DOHH2 (cell line): Measurements from ENCODE around the gene ARHGAP44.

Experiments used
- H3F3A ChIP-seq: fragments of 200-600 bp; sonication (generic), shearing (Covaris generic); 2 replicates; pipeline ENCODE4 v1.6.0; 2016; ENCODE audit warnings: antibody characterized with exemption, mild to moderate bottlenecking; ENCODE audit not compliant: control insufficient read depth, insufficient read depth
- H3K27ac ChIP-seq: fragments of 200-600 bp; sonication (generic); 2 replicates; pipeline ENCODE4 v1.5.1; 2014; ENCODE audit warnings: low read depth, mild to moderate bottlenecking, low read length, moderate library complexity
- H3K27me3 ChIP-seq: fragments of 200-600 bp; sonication (generic); 2 replicates; pipeline ENCODE4 v1.6.1; 2014; ENCODE audit warnings: mild to moderate bottlenecking, low read length, mixed read lengths; ENCODE audit not compliant: control insufficient read depth
- H3K36me3 ChIP-seq: fragments of 200-600 bp; sonication (generic); 2 replicates; pipeline ENCODE4 v1.6.1; 2014; ENCODE audit warnings: mild to moderate bottlenecking, low read length, moderate library complexity, mixed read lengths; ENCODE audit not compliant: control insufficient read depth
- H3K4me1 ChIP-seq: fragments of 200-600 bp; sonication (generic); 2 replicates; pipeline ENCODE4 v1.6.1; 2014; ENCODE audit warnings: mild to moderate bottlenecking, low read length, mixed read lengths; ENCODE audit not compliant: control insufficient read depth
- H3K4me2 ChIP-seq: fragments of 200-600 bp; sonication (generic); 2 replicates; pipeline ENCODE4 v1.6.0; 2014; ENCODE audit warnings: mild to moderate bottlenecking, low read length, moderate library complexity
- H3K4me3 ChIP-seq: fragments of 200-600 bp; sonication (generic); 2 replicates; pipeline ENCODE4 v1.5.1; 2014; ENCODE audit warnings: mild to moderate bottlenecking, low read length, mixed read lengths
- H3K79me2 ChIP-seq: fragments of 200-600 bp; sonication (generic); 2 replicates; pipeline ENCODE4 v1.6.1; 2014; ENCODE audit warnings: mild to moderate bottlenecking, low read length, mixed read lengths; ENCODE audit not compliant: control insufficient read depth
- H3K9me2 ChIP-seq: fragments of 200-600 bp; sonication (generic); replicated peaks from 2 replicates; pipeline ENCODE4 v1.6.1; 2014; ENCODE audit warnings: mild to moderate bottlenecking, low read length, mixed read lengths; ENCODE audit not compliant: control insufficient read depth
- H3K9me3 ChIP-seq: fragments of 200-600 bp; sonication (generic); 2 replicates; pipeline ENCODE4 v1.6.1; 2014; ENCODE audit warnings: antibody characterized with exemption, low read length, mixed read lengths; ENCODE audit not compliant: control insufficient read depth, insufficient read depth
- H4K20me1 ChIP-seq: fragments of 200-600 bp; sonication (generic); 2 replicates; pipeline ENCODE4 v1.6.0; 2014; ENCODE audit warnings: low read depth, mild to moderate bottlenecking, antibody characterized with exemption, low read length, moderate library complexity; ENCODE audit not compliant: control insufficient read depth, insufficient read depth
- EZH2phosphoT487 ChIP-seq: fragments of 200-600 bp; sonication (generic); IDR thresholded peaks from 2 replicates; pipeline ENCODE4 v1.6.1; 2017; ENCODE audit warnings: borderline replicate concordance, mild to moderate bottlenecking, antibody characterized with exemption, low read length, moderate library complexity, mixed read lengths
- TF ChIP-seq, protein P1 (sequence below): fragments of 200-600 bp; sonication (generic); IDR thresholded peaks from one replicate; pipeline ENCODE4 v1.5.1; 2014; ENCODE audit warnings: antibody characterized with exemption, mild to moderate bottlenecking, low read depth, low read length; ENCODE audit not compliant: poor library complexity, severe bottlenecking

ARHGAP44 gene

GRCh38 chr17:12990041-12990808 lies 200.9 kb downstream of the ARHGAP44 start:
- Histone ChIP-seq H3K27me3 (no peaks in the 10 kb centered on the region), H3K9me2 (no peaks in the 10 kb centered on the region), H3F3A (no peaks in the 10 kb centered on the region), H3K36me3 (peaks cover 55% of the 10 kb centered on the region), H3K4me2 (no peak overlapping the region), H3K9me3 (no peaks in the 10 kb centered on the region), H3K79me2 (no peaks in the 10 kb centered on the region), H4K20me1 (no peaks in the 10 kb centered on the region), H3K4me1 (peaks cover 7% of the 10 kb centered on the region), H3K27ac (no peak overlapping the region), H3K4me3 (no peak overlapping the region)
- no peak for TF ChIP-seq EZH2phosphoT487

DNA sequence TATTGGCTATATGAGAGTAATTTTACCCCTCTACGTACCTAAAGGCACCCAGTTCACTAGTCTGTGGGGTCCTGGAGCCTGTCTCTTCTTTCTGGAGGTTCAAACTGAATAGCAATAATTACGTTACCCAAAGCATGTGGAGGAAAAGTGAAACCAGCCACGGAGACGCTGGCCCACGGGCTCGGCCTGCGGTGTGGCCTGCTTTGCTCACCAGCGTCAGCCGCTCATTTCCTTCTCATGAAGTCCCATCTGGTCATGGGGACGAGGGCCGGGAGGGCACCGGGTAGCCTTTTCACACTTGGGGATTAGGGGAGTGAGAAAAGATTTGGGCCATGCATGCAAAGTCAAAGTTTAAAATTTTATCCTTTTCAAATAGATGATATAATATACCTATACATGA lies 201.6 kb downstream of the ARHGAP44 start:
- Histone ChIP-seq H3K27ac (no peak overlapping the region), H3K27me3 (no peaks in the 10 kb centered on the region), H3K9me2 (no peaks in the 10 kb centered on the region), H3K4me3 (no peak overlapping the region), H3K9me3 (no peaks in the 10 kb centered on the region), H3K36me3 (peaks cover 62% of the 10 kb centered on the region), H4K20me1 (no peaks in the 10 kb centered on the region), H3F3A (no peaks in the 10 kb centered on the region), H3K4me2 (no peak overlapping the region), H3K79me2 (no peaks in the 10 kb centered on the region), H3K4me1 (peaks cover 7% of the 10 kb centered on the region)
- TF ChIP-seq, protein P1, sequence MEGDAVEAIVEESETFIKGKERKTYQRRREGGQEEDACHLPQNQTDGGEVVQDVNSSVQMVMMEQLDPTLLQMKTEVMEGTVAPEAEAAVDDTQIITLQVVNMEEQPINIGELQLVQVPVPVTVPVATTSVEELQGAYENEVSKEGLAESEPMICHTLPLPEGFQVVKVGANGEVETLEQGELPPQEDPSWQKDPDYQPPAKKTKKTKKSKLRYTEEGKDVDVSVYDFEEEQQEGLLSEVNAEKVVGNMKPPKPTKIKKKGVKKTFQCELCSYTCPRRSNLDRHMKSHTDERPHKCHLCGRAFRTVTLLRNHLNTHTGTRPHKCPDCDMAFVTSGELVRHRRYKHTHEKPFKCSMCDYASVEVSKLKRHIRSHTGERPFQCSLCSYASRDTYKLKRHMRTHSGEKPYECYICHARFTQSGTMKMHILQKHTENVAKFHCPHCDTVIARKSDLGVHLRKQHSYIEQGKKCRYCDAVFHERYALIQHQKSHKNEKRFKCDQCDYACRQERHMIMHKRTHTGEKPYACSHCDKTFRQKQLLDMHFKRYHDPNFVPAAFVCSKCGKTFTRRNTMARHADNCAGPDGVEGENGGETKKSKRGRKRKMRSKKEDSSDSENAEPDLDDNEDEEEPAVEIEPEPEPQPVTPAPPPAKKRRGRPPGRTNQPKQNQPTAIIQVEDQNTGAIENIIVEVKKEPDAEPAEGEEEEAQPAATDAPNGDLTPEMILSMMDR = no peak
- TF ChIP-seq EZH2phosphoT487 = no peak

GRCh38 chr17:12992676-12993075 lies 203.4 kb downstream of the ARHGAP44 start:
- H3F3A ChIP-seq = no peaks in the 10 kb centered on the region
- no peak overlapping the region for H3K4me3 ChIP-seq
- H3K79me2 ChIP-seq = no peaks in the 10 kb centered on the region
- TF ChIP-seq EZH2phosphoT487 = no peak
- TF ChIP-seq, protein P1 = no peak
- H3K27me3 ChIP-seq = no peaks in the 10 kb centered on the region
- no peaks in the 10 kb centered on the region for H3K9me3 ChIP-seq
- no peaks in the 10 kb centered on the region for H4K20me1 ChIP-seq
- H3K9me2 ChIP-seq = no peaks in the 10 kb centered on the region
- H3K36me3 ChIP-seq = peaks cover 79% of the 10 kb centered on the region
- no peak overlapping the region for H3K27ac ChIP-seq
- no peak overlapping the region for H3K4me2 ChIP-seq
- peaks cover 7% of the 10 kb centered on the region for H3K4me1 ChIP-seq

DNA sequence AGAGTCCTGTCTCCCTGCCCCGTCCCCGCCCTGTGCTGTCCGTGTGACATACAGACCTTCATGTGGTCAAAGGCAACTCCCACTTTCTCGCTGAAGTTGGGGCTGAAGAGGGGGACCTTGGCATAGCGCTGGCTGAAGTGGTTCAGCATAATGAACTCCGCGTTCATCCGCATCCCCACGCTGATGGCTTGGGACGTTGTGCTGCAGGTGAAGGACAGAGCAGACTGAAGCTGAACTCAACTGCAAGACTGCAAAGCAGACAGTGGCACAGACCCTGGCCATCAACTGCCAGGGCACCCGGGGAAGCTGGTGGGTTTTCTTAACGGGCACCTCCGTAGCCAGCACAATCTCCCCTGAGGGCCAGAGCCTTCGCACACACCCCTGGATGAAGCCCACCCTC lies 204.3 kb downstream of the ARHGAP44 start:
- Histone ChIP-seq H3K4me2 (no peak overlapping the region), H3K79me2 (no peaks in the 10 kb centered on the region), H4K20me1 (no peaks in the 10 kb centered on the region), H3K27ac (no peak overlapping the region), H3F3A (no peaks in the 10 kb centered on the region), H3K9me2 (no peaks in the 10 kb centered on the region), H3K4me3 (no peak overlapping the region), H3K4me1 (peaks cover 7% of the 10 kb centered on the region), H3K27me3 (no peaks in the 10 kb centered on the region), H3K36me3 (peaks cover 89% of the 10 kb centered on the region), H3K9me3 (no peaks in the 10 kb centered on the region)
- TF ChIP-seq EZH2phosphoT487 = no peak
- TF ChIP-seq, protein P1 = no peak
